PC-9 (cell line): ENCODE results near the gene PC. TPM values are rescaled to one million over a fixed set of nuclear protein-coding genes. Genes with fewer than 3 reads are reported as not detected.

Experiments
- BruUV-seq: library from RNA; stranded (reverse); fragments of 400-500 nt; replicated peaks from 2 replicates; lab custom pipeline; 2021; lab: Mats Ljungman, UMichigan
- CTCF ChIA-PET: fragments of 300-600 bp; sonication (Branson Sonifier 250); formaldehyde crosslinking; loops from one replicate; lab custom pipeline; 2022; ENCODE audit warnings: antibody characterized with exemption; lab: Charles Lee
- POLR2A ChIA-PET: fragments of 300-600 bp; sonication (Branson Sonifier 250); formaldehyde crosslinking; loops from one replicate; lab custom pipeline; 2022; ENCODE audit warnings: antibody characterized with exemption; ENCODE audit not compliant: unreplicated experiment; lab: Charles Lee
- DNase-seq, 2 experiments: peaks; one replicate each; pipeline versions ENCODE4 v3.0.0 to v3.0.0-alpha.2; 2015 to 2022; ENCODE audit warnings: mixed read lengths in 1 of 2
- H2AFZ ChIP-seq: fragments of 200-600 bp; sonication (generic); 2 replicates; pipeline ENCODE4 v1.8.1; 2017; ENCODE audit warnings: antibody characterized with exemption
- H3F3A ChIP-seq: fragments of 200-600 bp; sonication (generic); 2 replicates; pipeline ENCODE4 v1.8.1; 2017; ENCODE audit warnings: antibody characterized with exemption, mild to moderate bottlenecking, low read depth; ENCODE audit not compliant: insufficient read depth
- H3K27ac ChIP-seq: fragments of 200-600 bp; sonication (generic); 2 replicates; pipeline ENCODE4 v1.6.1; 2016; ENCODE audit warnings: mixed run types
- H3K27me3 ChIP-seq: fragments of 200-600 bp; sonication (generic); 2 replicates; pipeline ENCODE4 v1.6.1; 2016; ENCODE audit warnings: low read depth, mixed run types; ENCODE audit not compliant: insufficient read depth
- H3K36me3 ChIP-seq: fragments of 200-600 bp; sonication (generic); 2 replicates; pipeline ENCODE4 v1.6.1; 2016; ENCODE audit warnings: low read depth, mixed run types
- H3K4me1 ChIP-seq: fragments of 200-600 bp; sonication (generic); replicated peaks from 2 replicates; pipeline ENCODE4 v1.6.1; 2016; ENCODE audit warnings: mixed run types; ENCODE audit not compliant: insufficient read depth
- H3K4me2 ChIP-seq: fragments of 200-600 bp; sonication (generic); 2 replicates; pipeline ENCODE4 v1.6.1; 2017; ENCODE audit warnings: mixed run types
- H3K4me3 ChIP-seq: fragments of 200-600 bp; sonication (generic); 2 replicates; pipeline ENCODE4 v1.6.1; 2016; ENCODE audit warnings: mixed run types
- H3K79me2 ChIP-seq: fragments of 200-600 bp; sonication (generic); 2 replicates; pipeline ENCODE4 v1.6.1; 2017; ENCODE audit warnings: low read depth, mixed run types
- H3K9me2 ChIP-seq: fragments of 200-600 bp; sonication (generic); 2 replicates; pipeline ENCODE4 v1.8.1; 2017; ENCODE audit warnings: mild to moderate bottlenecking; ENCODE audit not compliant: insufficient read depth
- H3K9me3 ChIP-seq: fragments of 200-600 bp; sonication (generic); 2 replicates; pipeline ENCODE4 v1.8.1; 2016; ENCODE audit warnings: low read depth; ENCODE audit not compliant: insufficient read depth
- H4K20me1 ChIP-seq: fragments of 200-600 bp; sonication (generic); 2 replicates; pipeline ENCODE4 v1.8.1; 2017; ENCODE audit not compliant: insufficient read depth
- CTCF ChIP-seq: fragments of 200-600 bp; sonication (generic); conservative IDR thresholded peaks from 2 replicates; pipeline ENCODE4 v1.6.1; 2017; ENCODE audit warnings: mixed run types, antibody characterized with exemption, mild to moderate bottlenecking, moderate library complexity
- EZH2 ChIP-seq: fragments of 200-600 bp; sonication (generic); IDR thresholded peaks from 2 replicates; pipeline ENCODE4 v1.8.0; 2017; ENCODE audit warnings: antibody characterized with exemption, low read depth
- intact Hi-C: fragments of 100-400 bp; cut with micrococcal nuclease; formaldehyde crosslinking; loops from one replicate; pipeline ENCODE4 v1.10.0; 2022; ENCODE audit not compliant: unreplicated experiment
- total RNA-seq: library from RNA; stranded (reverse); gene quantifications from 2 replicates; pipeline ENCODE4 v1.2.3, GENCODE V29; 2021

The PC gene
- total RNA-seq, 1 experiment from 2014 or later: 38.9 TPM

- POLR2A ChIA-PET: interaction anchor here (0.7 kb wide), 2 partner anchors 17 to 197 kb away, joined by 3 to 19 read pairs; no protein-coding TSS in a partner anchor
- BruUV-seq: no TSS peak
- intact Hi-C loops: no loop called here
- Histone ChIP-seq H3K9me3 (no peaks in the 10 kb centered on the region), H3K27ac (no peak overlapping the region), H3K36me3 (no peaks in the 10 kb centered on the region), H3K4me2 (no peak overlapping the region), H3K27me3 (no peaks in the 10 kb centered on the region), H3K4me1 (peaks cover 34% of the 10 kb centered on the region), H2AFZ (no peak overlapping the region), H3K4me3 (no peak overlapping the region), H3K9me2 (no peaks in the 10 kb centered on the region), H4K20me1 (no peaks in the 10 kb centered on the region), H3F3A (peaks cover 18% of the 10 kb centered on the region), H3K79me2 (no peaks in the 10 kb centered on the region)
- TF ChIP-seq CTCF (no peak), EZH2 (no peak)
- DNase-seq: no peak
- CTCF ChIA-PET: interaction anchor here (0.5 to 1.1 kb wide), 4 partner anchors 19 to 733 kb away, joined by 3 to 12 read pairs (median 4); no protein-coding TSS in a partner anchor
Measured at GRCh38 chr11:66902486-66903177, 55.6 kb downstream of the PC start.

- H2AFZ ChIP-seq: no peak overlapping the region
- no peaks in the 10 kb centered on the region for H3K36me3 ChIP-seq
- H3K4me1 ChIP-seq: peaks cover 34% of the 10 kb centered on the region
- no peaks in the 10 kb centered on the region for H3K27me3 ChIP-seq
- no TSS peak for BruUV-seq
- H3K4me3 ChIP-seq: no peak overlapping the region
- TF ChIP-seq EZH2: no peak
- TF ChIP-seq CTCF: no peak
- H3K9me3 ChIP-seq: no peaks in the 10 kb centered on the region
- no peaks in the 10 kb centered on the region for H3K79me2 ChIP-seq
- no peak overlapping the region for H3K27ac ChIP-seq
- peaks cover 20% of the 10 kb centered on the region for H3F3A ChIP-seq
- H3K9me2 ChIP-seq: no peaks in the 10 kb centered on the region
- no peak overlapping the region for H3K4me2 ChIP-seq
- intact Hi-C loops: no loop called here
- POLR2A ChIA-PET: no interaction called here
- H4K20me1 ChIP-seq: no peaks in the 10 kb centered on the region
- CTCF ChIA-PET: interaction anchor here (0.5 kb wide), 1 partner anchor 41 kb away, joined by 3 read pairs; no protein-coding TSS in a partner anchor
- no peak for DNase-seq
Measured at GRCh38 chr11:66901964-66902390, 56.2 kb downstream of the PC start.

GRCh38 chr11:66894141-66894540, 64.0 kb downstream of the PC start:
- Histone ChIP-seq H3K27ac (no peak overlapping the region), H3K36me3 (no peaks in the 10 kb centered on the region), H3K4me3 (no peak overlapping the region), H3F3A (peaks cover 19% of the 10 kb centered on the region; the same call in 1 of the 2 replicates), H3K9me3 (no peaks in the 10 kb centered on the region), H3K79me2 (no peaks in the 10 kb centered on the region), H3K27me3 (no peaks in the 10 kb centered on the region), H3K9me2 (no peaks in the 10 kb centered on the region), H3K4me1 (peaks cover 35% of the 10 kb centered on the region), H3K4me2 (no peak overlapping the region), H4K20me1 (no peaks in the 10 kb centered on the region), H2AFZ (no peak overlapping the region)
- no peak for TF ChIP-seq EZH2
- ChIA-PET CTCF (interaction anchor here (0.6 to 1.0 kb wide), 2 partner anchors 133 to 735 kb away, joined by 3 read pairs; no protein-coding TSS in a partner anchor), POLR2A (interaction anchor here (0.6 kb wide), 1 partner anchor 457 kb away, joined by 3 read pairs; no protein-coding TSS in a partner anchor)
- BruUV-seq: no TSS peak
- intact Hi-C loops: no loop called here
- no peak for DNase-seq
